ENCODE measurements around the gene TMEM167A. TPM values are rescaled to one million over a fixed set of nuclear protein-coding genes. Genes with fewer than 3 reads are reported as not detected.
A peak's percentile ranks its signal among the peaks of the same experiment; 100 is the strongest.

Gene TMEM167A
- total RNA-seq, 2 donors from 2014 or later = 31.7 to 50.1 TPM

DNA sequence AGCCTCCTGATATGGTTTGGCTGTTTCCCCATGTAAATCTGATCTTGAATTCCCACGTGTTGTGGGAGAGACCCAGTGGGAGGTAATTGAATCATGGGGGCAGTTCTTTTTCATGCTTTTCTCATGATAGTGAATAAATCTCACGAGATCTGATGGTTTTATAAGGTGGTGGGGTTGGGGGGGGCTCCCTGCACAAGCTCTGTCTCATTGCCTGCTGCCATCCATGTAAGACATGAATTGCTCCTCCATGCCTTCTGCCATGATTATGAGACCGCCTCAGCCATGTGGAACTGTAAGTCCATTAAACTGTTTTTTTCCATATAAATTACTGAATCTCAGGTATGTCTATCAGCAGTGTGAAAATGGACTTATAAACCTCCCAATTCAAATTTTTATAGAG is 13.0 kb upstream of the TMEM167A start:
- no peaks in the 10 kb centered on the region for H3K36me3 ChIP-seq
- TF ChIP-seq, protein P1, sequence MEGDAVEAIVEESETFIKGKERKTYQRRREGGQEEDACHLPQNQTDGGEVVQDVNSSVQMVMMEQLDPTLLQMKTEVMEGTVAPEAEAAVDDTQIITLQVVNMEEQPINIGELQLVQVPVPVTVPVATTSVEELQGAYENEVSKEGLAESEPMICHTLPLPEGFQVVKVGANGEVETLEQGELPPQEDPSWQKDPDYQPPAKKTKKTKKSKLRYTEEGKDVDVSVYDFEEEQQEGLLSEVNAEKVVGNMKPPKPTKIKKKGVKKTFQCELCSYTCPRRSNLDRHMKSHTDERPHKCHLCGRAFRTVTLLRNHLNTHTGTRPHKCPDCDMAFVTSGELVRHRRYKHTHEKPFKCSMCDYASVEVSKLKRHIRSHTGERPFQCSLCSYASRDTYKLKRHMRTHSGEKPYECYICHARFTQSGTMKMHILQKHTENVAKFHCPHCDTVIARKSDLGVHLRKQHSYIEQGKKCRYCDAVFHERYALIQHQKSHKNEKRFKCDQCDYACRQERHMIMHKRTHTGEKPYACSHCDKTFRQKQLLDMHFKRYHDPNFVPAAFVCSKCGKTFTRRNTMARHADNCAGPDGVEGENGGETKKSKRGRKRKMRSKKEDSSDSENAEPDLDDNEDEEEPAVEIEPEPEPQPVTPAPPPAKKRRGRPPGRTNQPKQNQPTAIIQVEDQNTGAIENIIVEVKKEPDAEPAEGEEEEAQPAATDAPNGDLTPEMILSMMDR (IDR thresholded peaks at IDR 0.05) = no peak
- H3K9me3 ChIP-seq = peaks cover 0 to 24% of the 10 kb centered on the region in 2 donors
- H3K4me1 ChIP-seq = no peaks in the 10 kb centered on the region
- no peak overlapping the region for H3K27ac ChIP-seq
- no peaks in the 10 kb centered on the region for H3K27me3 ChIP-seq
- no peak overlapping the region for H3K4me3 ChIP-seq
- DNase-seq (ENCODE audit: low spot score) = no peak

DNA sequence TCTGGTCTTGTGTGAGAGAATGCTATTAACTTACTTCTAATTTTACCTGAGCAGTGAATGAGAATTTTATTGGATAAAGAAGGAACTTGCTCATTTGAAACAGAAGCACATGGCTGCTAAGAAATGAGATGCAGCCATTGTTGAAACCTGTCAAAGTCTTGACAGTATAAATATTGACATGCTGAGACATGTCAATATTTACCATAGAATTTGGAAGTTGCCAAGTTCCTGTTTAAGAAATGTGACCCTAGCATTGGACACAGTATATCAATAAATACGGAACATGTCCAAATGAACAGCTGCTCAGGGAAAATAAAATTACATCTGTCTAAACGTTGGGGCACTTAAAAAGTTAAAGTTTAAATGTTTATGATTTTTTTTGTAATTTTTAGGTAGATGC is 7.9 kb upstream of the TMEM167A start:
- H3K27ac ChIP-seq = no peak overlapping the region
- no peaks in the 10 kb centered on the region for H3K9me3 ChIP-seq
- no peaks in the 10 kb centered on the region for H3K36me3 ChIP-seq
- TF ChIP-seq, protein P1 (IDR thresholded peaks at IDR 0.05) = no peak
- no peaks in the 10 kb centered on the region for H3K27me3 ChIP-seq
- H3K4me3 ChIP-seq = no peak overlapping the region
- no peak for DNase-seq (ENCODE audit: low spot score)
- H3K4me1 ChIP-seq = no peaks in the 10 kb centered on the region

DNA sequence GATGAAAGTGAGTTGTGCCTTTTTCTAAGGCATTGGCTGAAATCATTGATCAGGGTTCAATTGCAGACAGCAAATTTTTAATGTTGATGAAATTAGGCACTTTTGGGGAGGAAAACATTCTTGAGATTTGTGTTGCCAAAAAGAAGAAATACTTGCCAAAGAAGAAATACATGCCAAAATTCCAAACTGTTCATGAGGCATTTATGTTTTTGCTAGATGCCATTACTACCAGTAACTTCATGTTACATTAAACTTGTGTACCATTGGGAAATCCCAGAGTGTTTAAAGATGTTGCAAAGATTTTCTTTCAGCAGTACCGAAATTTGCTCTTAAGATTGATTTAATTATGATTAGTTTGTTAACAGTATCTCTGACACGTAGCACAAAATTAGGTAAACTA is 7.1 kb upstream of the TMEM167A start:
- H3K27ac ChIP-seq = no peak overlapping the region
- no peak overlapping the region for H3K4me3 ChIP-seq
- no peak for DNase-seq (ENCODE audit: low spot score)
- no peaks in the 10 kb centered on the region for H3K9me3 ChIP-seq
- no peaks in the 10 kb centered on the region for H3K36me3 ChIP-seq
- TF ChIP-seq, protein P1 (IDR thresholded peaks at IDR 0.05) = no peak
- no peaks in the 10 kb centered on the region for H3K4me1 ChIP-seq
- H3K27me3 ChIP-seq = no peaks in the 10 kb centered on the region

DNA sequence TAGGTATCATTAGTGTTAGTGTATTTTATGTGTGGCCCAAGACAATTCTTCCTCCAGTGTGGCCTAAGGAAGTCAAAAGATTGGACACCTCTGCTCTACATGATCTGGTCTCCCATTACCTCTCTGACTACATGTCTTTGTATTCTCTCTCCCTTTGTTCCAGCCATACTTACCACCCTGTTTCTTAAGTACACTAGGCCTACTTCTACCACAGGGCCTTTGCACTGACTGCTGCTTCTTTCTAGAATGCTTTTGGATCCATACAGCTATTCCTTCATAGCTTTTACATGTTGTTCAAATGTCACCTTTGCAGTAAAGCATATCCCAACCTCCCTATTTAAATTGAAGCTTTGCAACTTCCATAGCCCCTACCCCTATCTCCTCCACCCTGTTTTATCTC is 5.6 kb upstream of the TMEM167A start:
- TF ChIP-seq, protein P1 (IDR thresholded peaks at IDR 0.05) = no peak
- Histone ChIP-seq H3K9me3 (no peaks in the 10 kb centered on the region), H3K4me3 (no peak overlapping the region), H3K4me1 (peaks cover 0 to 6% of the 10 kb centered on the region in 2 donors), H3K27ac (no peak overlapping the region), H3K27me3 (no peaks in the 10 kb centered on the region), H3K36me3 (no peaks in the 10 kb centered on the region)
- DNase-seq (ENCODE audit: low spot score) = no peak

DNA sequence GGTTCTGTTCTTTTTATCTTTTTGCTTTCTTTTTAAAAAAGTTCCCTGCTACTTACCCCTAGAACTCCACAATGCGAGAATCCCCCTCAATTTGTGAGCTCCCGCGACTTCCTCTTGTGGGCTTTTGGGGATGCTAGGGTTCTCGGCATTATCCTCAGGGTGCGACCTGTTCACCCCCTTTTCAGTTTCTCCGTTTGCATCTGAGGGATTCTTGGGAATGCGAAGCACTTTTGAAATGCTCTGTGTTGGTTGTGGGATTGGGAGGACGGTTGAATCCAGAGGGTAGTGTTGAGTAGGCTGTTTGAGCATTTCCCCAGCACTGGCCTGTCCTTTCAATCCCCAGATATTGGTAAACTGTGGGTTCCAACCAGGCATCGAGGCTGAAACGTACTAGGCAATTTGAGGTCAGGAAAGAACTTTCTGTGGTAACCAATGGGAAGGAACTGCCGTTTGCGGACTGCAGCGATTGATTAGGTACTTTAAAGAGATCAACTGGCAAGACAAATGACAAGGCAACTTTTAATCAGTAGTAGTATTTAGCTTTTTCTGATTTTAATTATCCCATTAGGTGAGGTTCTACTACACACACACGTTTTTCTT is 568 bp upstream of the TMEM167A start:
- H3K4me3 ChIP-seq = peak overlapping the region; percentile 81 to 83
- H3K4me1 ChIP-seq = peaks cover 0 to 40% of the 10 kb centered on the region in 2 donors
- no peak for DNase-seq (ENCODE audit: low spot score)
- TF ChIP-seq, protein P1 (IDR thresholded peaks at IDR 0.05) = no peak
- H3K9me3 ChIP-seq = no peaks in the 10 kb centered on the region
- H3K27me3 ChIP-seq = no peaks in the 10 kb centered on the region
- peak overlapping the region; percentile 85 to 88 for H3K27ac ChIP-seq
- H3K36me3 ChIP-seq = no peaks in the 10 kb centered on the region

DNA sequence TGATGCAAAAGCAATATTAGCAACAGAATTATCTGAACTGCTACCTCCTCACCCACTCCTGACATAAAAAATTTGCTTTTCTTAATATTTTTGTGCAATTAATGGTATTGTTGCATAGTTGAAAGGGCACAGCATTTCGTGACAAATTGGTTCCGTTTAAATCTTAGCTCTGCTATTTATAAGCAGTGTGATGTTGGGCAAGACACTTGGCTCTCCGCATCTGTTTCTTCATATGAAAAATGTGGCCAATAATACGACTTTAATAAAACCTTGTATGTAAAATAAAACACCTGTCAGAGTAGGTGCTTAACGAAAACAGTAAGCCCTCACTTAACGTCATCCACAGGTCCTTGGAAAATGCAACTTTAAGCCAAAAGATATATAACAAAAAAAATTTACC is 4.2 kb downstream of the TMEM167A start:
- TF ChIP-seq, protein P1 (IDR thresholded peaks at IDR 0.05) = no peak

More for the DNA sequence above, 4.2 kb downstream of the TMEM167A start:
- H3K4me1 ChIP-seq = peaks cover 0 to 71% of the 10 kb centered on the region in 2 donors
- no peak overlapping the region for H3K4me3 ChIP-seq
- H3K36me3 ChIP-seq = no peaks in the 10 kb centered on the region
- H3K27ac ChIP-seq = peak overlapping the region in 1 of 2 donors; percentile 52
- H3K9me3 ChIP-seq = no peaks in the 10 kb centered on the region
- no peaks in the 10 kb centered on the region for H3K27me3 ChIP-seq
- DNase-seq (ENCODE audit: low spot score) = no peak

Measured in right atrium auricular region (tissue), 2 donors.